Loucy (cell line): ENCODE results near the gene PUSL1.

Experiments
- H2AFZ ChIP-seq: fragments of 200-600 bp; sonication (generic); 2 replicates; pipeline ENCODE4 v1.6.0; 2016; ENCODE audit warnings: antibody characterized with exemption, mild to moderate bottlenecking, low read length, moderate library complexity
- H3F3A ChIP-seq: fragments of 200-600 bp; 2 replicates; pipeline ENCODE4 v1.6.0; 2016; ENCODE audit warnings: antibody characterized with exemption, low read depth, mild to moderate bottlenecking
- H3K27me3 ChIP-seq: fragments of 200-600 bp; sonication (generic); 2 replicates; pipeline ENCODE4 v1.6.1; 2014; ENCODE audit warnings: low read length, mild to moderate bottlenecking; ENCODE audit not compliant: insufficient read depth, poor library complexity, severe bottlenecking
- H3K36me3 ChIP-seq: fragments of 200-600 bp; sonication (generic); 2 replicates; pipeline ENCODE4 v1.6.1; 2016; ENCODE audit warnings: low read length; ENCODE audit not compliant: insufficient read depth
- H3K4me1 ChIP-seq: fragments of 200-600 bp; sonication (generic); 2 replicates; pipeline ENCODE4 v1.5.1; 2014; ENCODE audit warnings: low read length, mild to moderate bottlenecking; ENCODE audit not compliant: insufficient read depth, poor library complexity, severe bottlenecking
- H3K4me2 ChIP-seq: fragments of 200-600 bp; sonication (generic); 2 replicates; pipeline ENCODE4 v1.6.0; 2014; ENCODE audit warnings: antibody characterized with exemption, low read length, low read depth, mild to moderate bottlenecking; ENCODE audit not compliant: poor library complexity, severe bottlenecking
- H3K4me3 ChIP-seq: fragments of 200-600 bp; sonication (generic); 2 replicates; pipeline ENCODE4 v1.5.1; 2014; ENCODE audit warnings: low read length, mild to moderate bottlenecking, mixed read lengths; ENCODE audit not compliant: poor library complexity, severe bottlenecking
- H3K79me2 ChIP-seq: fragments of 200-600 bp; sonication (generic); 2 replicates; pipeline ENCODE4 v1.6.1; 2014; ENCODE audit warnings: low read length; ENCODE audit not compliant: insufficient read depth
- H3K9ac ChIP-seq: fragments of 200-600 bp; sonication (generic); 2 replicates; pipeline ENCODE4 v1.6.0; 2014; ENCODE audit warnings: mild to moderate bottlenecking, low read depth, low read length, moderate library complexity; ENCODE audit not compliant: poor library complexity, severe bottlenecking
- H3K9me2 ChIP-seq: fragments of 200-600 bp; sonication (generic); replicated peaks from 2 replicates; pipeline ENCODE4 v1.6.1; 2016; ENCODE audit warnings: low read depth, low read length, mixed read lengths
- H3K9me3 ChIP-seq: fragments of 200-600 bp; sonication (generic); 2 replicates; pipeline ENCODE4 v1.6.1; 2014; ENCODE audit warnings: mild to moderate bottlenecking, antibody characterized with exemption, low read length, low read depth; ENCODE audit not compliant: insufficient read depth
- H4K20me1 ChIP-seq: fragments of 200-600 bp; sonication (generic); 2 replicates; pipeline ENCODE4 v1.6.0; 2014; ENCODE audit warnings: antibody characterized with exemption, low read length, mild to moderate bottlenecking; ENCODE audit not compliant: insufficient read depth, poor library complexity, severe bottlenecking
- EZH2phosphoT487 ChIP-seq: fragments of 200-600 bp; IDR thresholded peaks from 2 replicates; pipeline ENCODE4 v1.6.1; 2018; ENCODE audit warnings: antibody characterized with exemption, mild to moderate bottlenecking, moderate library complexity, borderline replicate concordance
- TF ChIP-seq, protein P1 (sequence below): fragments of 200-600 bp; sonication (generic); conservative IDR thresholded peaks from 2 replicates; pipeline ENCODE4 v1.5.1; 2014; ENCODE audit warnings: mild to moderate bottlenecking, antibody characterized with exemption, low read length

PUSL1 gene

DNA sequence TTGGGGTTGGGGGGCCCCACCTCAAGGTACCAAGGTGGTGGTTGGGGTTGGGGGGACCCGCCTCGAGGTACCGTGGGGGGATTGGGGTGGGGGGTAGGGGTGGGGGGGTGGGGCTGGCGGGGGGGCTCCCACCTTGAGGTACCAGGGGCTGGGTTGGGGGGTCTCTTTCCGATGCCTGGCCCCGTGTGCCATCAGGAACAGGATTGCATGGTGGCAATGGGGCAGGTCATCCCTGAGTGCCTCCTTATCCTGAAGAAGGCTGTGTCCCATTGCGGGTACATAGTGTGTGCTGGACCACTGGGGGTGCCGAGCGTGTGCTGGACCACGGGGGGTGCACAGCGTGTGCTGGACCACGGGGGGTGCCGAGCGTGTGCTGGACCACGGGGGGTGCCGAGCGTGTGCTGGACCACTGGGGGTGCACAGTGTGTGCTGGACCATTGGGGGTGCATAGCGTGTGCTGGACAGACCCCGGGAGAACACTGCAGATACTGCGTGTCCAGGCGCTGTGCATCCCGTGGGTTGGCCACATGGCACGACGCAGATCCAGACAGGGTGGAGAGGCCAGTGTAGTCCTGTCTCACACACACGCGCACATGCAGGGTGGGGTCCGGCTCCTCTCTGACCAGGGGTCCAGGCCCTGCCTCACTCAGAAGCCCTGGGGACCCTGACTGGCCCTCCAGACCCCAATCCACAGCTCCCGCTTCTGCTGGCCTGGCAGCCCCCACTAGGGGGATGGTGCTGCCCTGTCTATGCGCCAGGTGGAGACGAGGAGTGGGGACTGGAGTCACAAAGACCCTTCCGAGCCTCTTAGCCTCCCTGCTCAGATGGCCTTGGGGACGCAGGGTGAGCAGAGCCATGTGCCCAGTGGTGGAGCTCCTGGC is 23.9 kb upstream of the PUSL1 start:
- TF ChIP-seq, protein P1, sequence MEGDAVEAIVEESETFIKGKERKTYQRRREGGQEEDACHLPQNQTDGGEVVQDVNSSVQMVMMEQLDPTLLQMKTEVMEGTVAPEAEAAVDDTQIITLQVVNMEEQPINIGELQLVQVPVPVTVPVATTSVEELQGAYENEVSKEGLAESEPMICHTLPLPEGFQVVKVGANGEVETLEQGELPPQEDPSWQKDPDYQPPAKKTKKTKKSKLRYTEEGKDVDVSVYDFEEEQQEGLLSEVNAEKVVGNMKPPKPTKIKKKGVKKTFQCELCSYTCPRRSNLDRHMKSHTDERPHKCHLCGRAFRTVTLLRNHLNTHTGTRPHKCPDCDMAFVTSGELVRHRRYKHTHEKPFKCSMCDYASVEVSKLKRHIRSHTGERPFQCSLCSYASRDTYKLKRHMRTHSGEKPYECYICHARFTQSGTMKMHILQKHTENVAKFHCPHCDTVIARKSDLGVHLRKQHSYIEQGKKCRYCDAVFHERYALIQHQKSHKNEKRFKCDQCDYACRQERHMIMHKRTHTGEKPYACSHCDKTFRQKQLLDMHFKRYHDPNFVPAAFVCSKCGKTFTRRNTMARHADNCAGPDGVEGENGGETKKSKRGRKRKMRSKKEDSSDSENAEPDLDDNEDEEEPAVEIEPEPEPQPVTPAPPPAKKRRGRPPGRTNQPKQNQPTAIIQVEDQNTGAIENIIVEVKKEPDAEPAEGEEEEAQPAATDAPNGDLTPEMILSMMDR = no peak
- no peaks in the 10 kb centered on the region for H3K79me2 ChIP-seq
- H3K4me1 ChIP-seq = no peaks in the 10 kb centered on the region
- no peaks in the 10 kb centered on the region for H3K9me3 ChIP-seq
- H3K9ac ChIP-seq = no peak overlapping the region
- H3K36me3 ChIP-seq = no peaks in the 10 kb centered on the region
- no peaks in the 10 kb centered on the region for H3F3A ChIP-seq
- H4K20me1 ChIP-seq = no peaks in the 10 kb centered on the region
- H2AFZ ChIP-seq = no peak overlapping the region
- no peak overlapping the region for H3K4me2 ChIP-seq
- no peaks in the 10 kb centered on the region for H3K9me2 ChIP-seq
- no peak overlapping the region for H3K4me3 ChIP-seq
- no peaks in the 10 kb centered on the region for H3K27me3 ChIP-seq

DNA sequence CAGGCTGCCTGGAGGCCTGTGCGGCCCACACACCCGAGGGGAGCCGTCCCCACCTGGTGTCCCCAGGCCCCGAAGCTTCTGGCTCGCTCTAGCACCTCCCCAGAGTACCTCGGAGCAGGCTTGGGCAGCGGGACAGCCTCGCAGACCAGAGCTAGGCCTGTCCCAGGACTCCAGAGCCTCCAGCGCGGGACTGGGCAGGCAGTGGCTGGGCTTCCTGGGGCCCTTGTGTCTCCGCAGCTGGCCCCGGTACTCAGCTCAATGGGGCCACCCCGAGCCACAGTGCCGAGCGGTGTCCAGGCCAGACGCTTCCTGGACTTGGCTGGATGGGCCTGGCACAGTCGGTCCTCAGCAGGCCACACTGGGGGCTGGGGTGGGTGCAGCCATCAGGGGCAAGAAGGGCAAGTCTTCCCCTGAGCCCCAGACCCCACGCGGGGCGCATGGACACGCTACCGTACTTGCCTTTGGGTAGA is 23.3 kb upstream of the PUSL1 start:
- no peak overlapping the region for H2AFZ ChIP-seq
- H3K4me2 ChIP-seq = no peak overlapping the region
- H3K9me3 ChIP-seq = no peaks in the 10 kb centered on the region
- no peaks in the 10 kb centered on the region for H3K9me2 ChIP-seq
- TF ChIP-seq EZH2phosphoT487 = no peak
- TF ChIP-seq, protein P1 = no peak
- H4K20me1 ChIP-seq = no peaks in the 10 kb centered on the region
- no peak overlapping the region for H3K4me3 ChIP-seq
- no peaks in the 10 kb centered on the region for H3K27me3 ChIP-seq
- H3K79me2 ChIP-seq = no peaks in the 10 kb centered on the region
- no peaks in the 10 kb centered on the region for H3K4me1 ChIP-seq
- no peak overlapping the region for H3K9ac ChIP-seq
- H3F3A ChIP-seq = no peaks in the 10 kb centered on the region
- no peaks in the 10 kb centered on the region for H3K36me3 ChIP-seq

DNA sequence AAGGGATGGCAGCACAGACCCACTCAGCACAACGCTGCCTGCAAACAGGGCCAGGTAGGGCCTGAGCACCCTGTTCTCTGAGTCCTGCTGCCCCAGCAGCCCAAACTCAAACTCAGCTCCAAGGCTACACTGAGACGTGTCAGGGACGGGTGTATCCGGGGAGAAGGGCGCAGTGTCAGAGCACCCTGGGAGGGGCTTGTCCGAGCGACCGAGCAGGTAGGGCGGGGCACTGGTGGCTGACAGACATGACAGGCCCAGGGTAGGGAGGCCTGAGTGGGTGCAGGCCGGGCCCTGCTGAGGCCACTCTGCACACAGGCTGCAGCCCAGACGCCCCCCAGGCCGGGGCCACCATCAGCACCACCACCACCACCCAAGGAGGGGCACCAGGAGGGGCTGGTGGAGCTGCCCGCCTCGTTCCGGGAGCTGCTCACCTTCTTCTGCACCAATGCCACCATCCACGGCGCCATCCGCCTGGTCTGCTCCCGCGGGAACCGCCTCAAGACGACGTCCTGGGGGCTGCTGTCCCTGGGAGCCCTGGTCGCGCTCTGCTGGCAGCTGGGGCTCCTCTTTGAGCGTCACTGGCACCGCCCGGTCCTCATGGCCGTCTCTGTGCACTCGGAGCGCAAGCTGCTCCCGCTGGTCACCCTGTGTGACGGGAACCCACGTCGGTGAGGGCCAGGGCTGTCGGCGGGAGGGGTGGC is 22.6 kb upstream of the PUSL1 start:
- Histone ChIP-seq H3K27me3 (no peaks in the 10 kb centered on the region), H2AFZ (no peak overlapping the region), H3K9me3 (no peaks in the 10 kb centered on the region), H3K4me3 (no peak overlapping the region), H3K9ac (no peak overlapping the region), H3K79me2 (no peaks in the 10 kb centered on the region), H3K4me1 (no peaks in the 10 kb centered on the region), H3K9me2 (no peaks in the 10 kb centered on the region), H4K20me1 (no peaks in the 10 kb centered on the region), H3F3A (no peaks in the 10 kb centered on the region), H3K36me3 (no peaks in the 10 kb centered on the region), H3K4me2 (no peak overlapping the region)
- TF ChIP-seq, protein P1 = no peak
- no peak for TF ChIP-seq EZH2phosphoT487
